ENCODE measurements around the gene KIAA0319L. TPM values are rescaled to one million over a fixed set of nuclear protein-coding genes. Genes with fewer than 3 reads are reported as not detected.
A peak's percentile ranks its signal among the peaks of the same experiment; 100 is the strongest.

Gene KIAA0319L
- total RNA-seq, 2 donors from 2014 or later = 68.4 to 77.6 TPM

DNA sequence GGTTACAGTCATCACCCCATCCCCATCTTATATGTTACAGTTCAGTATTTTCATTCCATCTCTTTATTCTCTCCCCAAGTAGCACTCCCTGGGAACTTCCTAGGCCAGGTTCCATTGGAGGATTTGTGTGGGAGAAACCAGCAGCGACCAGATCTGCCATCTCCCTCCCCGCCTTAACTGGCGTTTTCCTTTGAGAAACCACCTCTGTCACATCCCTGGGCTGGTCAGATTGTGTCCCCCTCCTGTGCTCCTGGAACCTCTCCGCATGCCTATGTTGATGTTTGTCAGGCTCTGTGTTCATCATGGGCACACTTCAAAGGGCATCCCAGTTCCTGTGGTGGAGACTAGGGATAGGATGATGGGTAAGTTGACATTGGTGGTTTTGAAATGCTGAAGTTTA is 126.4 kb downstream of the KIAA0319L start:
- peaks cover 59% of the 10 kb centered on the region for H3K36me3 Mint-ChIP-seq (ENCODE audit: low read depth)
- WGBS, 2 experiments (ENCODE audit: insufficient coverage in 1 of 2, insufficient read length in 1 of 2) = 95 to 100% methylated on average over 2 to 4 of the region's 4 CpGs
- H3K27me3 Mint-ChIP-seq (ENCODE audit: insufficient read depth) = no peaks in the 10 kb centered on the region
- peaks cover 34% of the 10 kb centered on the region for H3K4me1 Mint-ChIP-seq
- Histone ChIP-seq H3K4me3 (ENCODE audit: low read length) (no peak overlapping the region), H3K9ac (ENCODE audit: extremely low read depth, low read length, poor library complexity, severe bottlenecking) (no peak overlapping the region), H3K9me3 (ENCODE audit: control insufficient read depth, low read length) (no peaks in the 10 kb centered on the region), H3K27ac (ENCODE audit: low read depth, low read length) (no peak overlapping the region), H3K36me3 (ENCODE audit: control insufficient read depth, insufficient read depth, low read length) (peaks cover 49% of the 10 kb centered on the region), H3K27me3 (ENCODE audit: control insufficient read depth, insufficient read depth, low read length, poor library complexity, severe bottlenecking) (no peaks in the 10 kb centered on the region), H3K4me1 (ENCODE audit: control insufficient read depth, insufficient read depth, low read length) (peaks cover 3% of the 10 kb centered on the region)
- H3K9me3 Mint-ChIP-seq = peaks cover 3% of the 10 kb centered on the region
- TF ChIP-seq, protein P1, sequence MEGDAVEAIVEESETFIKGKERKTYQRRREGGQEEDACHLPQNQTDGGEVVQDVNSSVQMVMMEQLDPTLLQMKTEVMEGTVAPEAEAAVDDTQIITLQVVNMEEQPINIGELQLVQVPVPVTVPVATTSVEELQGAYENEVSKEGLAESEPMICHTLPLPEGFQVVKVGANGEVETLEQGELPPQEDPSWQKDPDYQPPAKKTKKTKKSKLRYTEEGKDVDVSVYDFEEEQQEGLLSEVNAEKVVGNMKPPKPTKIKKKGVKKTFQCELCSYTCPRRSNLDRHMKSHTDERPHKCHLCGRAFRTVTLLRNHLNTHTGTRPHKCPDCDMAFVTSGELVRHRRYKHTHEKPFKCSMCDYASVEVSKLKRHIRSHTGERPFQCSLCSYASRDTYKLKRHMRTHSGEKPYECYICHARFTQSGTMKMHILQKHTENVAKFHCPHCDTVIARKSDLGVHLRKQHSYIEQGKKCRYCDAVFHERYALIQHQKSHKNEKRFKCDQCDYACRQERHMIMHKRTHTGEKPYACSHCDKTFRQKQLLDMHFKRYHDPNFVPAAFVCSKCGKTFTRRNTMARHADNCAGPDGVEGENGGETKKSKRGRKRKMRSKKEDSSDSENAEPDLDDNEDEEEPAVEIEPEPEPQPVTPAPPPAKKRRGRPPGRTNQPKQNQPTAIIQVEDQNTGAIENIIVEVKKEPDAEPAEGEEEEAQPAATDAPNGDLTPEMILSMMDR (conservative IDR thresholded peaks at IDR 0.05) = no peak
- no peak overlapping the region for H3K4me3 Mint-ChIP-seq
- H3K27ac Mint-ChIP-seq = peak overlapping the region; percentile 7
- DNase-seq = peak; percentile 45

DNA sequence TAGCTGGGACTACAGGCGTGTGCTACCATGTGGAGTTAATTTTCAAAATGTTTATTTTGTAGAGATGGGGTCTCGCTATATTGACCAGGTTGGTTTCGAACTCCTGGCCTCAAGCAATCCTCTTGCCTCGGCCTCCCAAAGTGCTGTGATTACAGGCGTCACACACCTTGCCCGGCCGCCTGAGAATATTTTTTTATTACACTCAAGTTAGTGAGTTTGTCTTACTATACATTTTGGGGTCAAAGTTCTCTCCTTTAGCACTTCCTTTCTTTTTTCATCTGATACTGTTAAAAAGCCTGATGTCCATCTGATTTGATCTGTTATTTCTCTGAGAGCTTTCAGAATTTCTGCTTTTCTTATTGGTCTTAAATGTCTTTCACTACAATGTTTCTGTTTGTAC is 128.8 kb downstream of the KIAA0319L start:
- DNase-seq = no peak
- peaks cover 3% of the 10 kb centered on the region for H3K4me1 ChIP-seq (ENCODE audit: control insufficient read depth, insufficient read depth, low read length)
- H3K27ac ChIP-seq (ENCODE audit: low read depth, low read length) = no peak overlapping the region
- H3K9me3 Mint-ChIP-seq = peaks cover 3% of the 10 kb centered on the region
- no peak overlapping the region for H3K4me3 Mint-ChIP-seq
- 96% methylated on average over 3 to 7 of the region's 7 CpGs for WGBS, 2 experiments (ENCODE audit: insufficient coverage in 1 of 2, insufficient read length in 1 of 2)
- no peaks in the 10 kb centered on the region for H3K27me3 ChIP-seq (ENCODE audit: control insufficient read depth, insufficient read depth, low read length, poor library complexity, severe bottlenecking)
- no peak overlapping the region for H3K4me3 ChIP-seq (ENCODE audit: low read length)
- peaks cover 50% of the 10 kb centered on the region for H3K36me3 Mint-ChIP-seq (ENCODE audit: low read depth)
- no peak overlapping the region for H3K9ac ChIP-seq (ENCODE audit: extremely low read depth, low read length, poor library complexity, severe bottlenecking)
- H3K27me3 Mint-ChIP-seq (ENCODE audit: insufficient read depth) = no peaks in the 10 kb centered on the region
- H3K9me3 ChIP-seq (ENCODE audit: control insufficient read depth, low read length) = no peaks in the 10 kb centered on the region
- peaks cover 41% of the 10 kb centered on the region for H3K4me1 Mint-ChIP-seq
- peaks cover 45% of the 10 kb centered on the region for H3K36me3 ChIP-seq (ENCODE audit: control insufficient read depth, insufficient read depth, low read length)
- TF ChIP-seq, protein P1 (conservative IDR thresholded peaks at IDR 0.05) = no peak
- peak overlapping the region; percentile 16 for H3K27ac Mint-ChIP-seq

DNA sequence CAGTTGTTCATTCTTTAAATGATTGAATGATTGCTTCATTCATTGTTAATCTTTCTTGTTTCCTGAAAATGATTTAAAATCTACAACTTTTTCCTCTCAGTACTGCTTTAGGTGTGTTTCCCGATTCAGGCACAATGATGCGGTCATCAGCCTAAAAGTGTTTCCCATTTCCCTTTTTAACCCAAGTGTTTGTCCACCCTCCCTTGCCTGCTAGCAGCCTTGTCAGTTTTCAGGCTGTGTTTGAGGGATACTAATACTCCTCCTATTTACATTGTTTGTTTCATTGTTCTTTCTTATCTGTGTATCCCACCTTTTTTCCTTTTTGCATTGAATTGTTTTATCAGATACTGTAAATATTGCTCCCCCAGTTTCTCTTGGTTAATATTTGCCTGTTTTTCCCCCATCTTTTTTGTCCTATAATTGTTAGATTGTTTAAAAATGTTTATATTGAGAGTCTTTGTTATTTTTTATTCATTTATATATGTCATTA is 131.1 kb downstream of the KIAA0319L start:
- WGBS, 2 experiments (ENCODE audit: insufficient coverage in 1 of 2, insufficient read length in 1 of 2) = 68% methylated on average over 2 of the region's 2 CpGs; no CpG with 5 or more reads in 1 of the 2 experiments
- H3K4me3 Mint-ChIP-seq = no peak overlapping the region
- DNase-seq = no peak
- Histone ChIP-seq H3K9me3 (ENCODE audit: control insufficient read depth, low read length) (no peaks in the 10 kb centered on the region), H3K27me3 (ENCODE audit: control insufficient read depth, insufficient read depth, low read length, poor library complexity, severe bottlenecking) (no peaks in the 10 kb centered on the region), H3K36me3 (ENCODE audit: control insufficient read depth, insufficient read depth, low read length) (peaks cover 55% of the 10 kb centered on the region), H3K4me3 (ENCODE audit: low read length) (peak overlapping the region; percentile 13), H3K4me1 (ENCODE audit: control insufficient read depth, insufficient read depth, low read length) (peaks cover 3% of the 10 kb centered on the region), H3K9ac (ENCODE audit: extremely low read depth, low read length, poor library complexity, severe bottlenecking) (peak overlapping the region; percentile 16), H3K27ac (ENCODE audit: low read depth, low read length) (no peak overlapping the region)
- TF ChIP-seq, protein P1 (conservative IDR thresholded peaks at IDR 0.05) = no peak
- H3K27ac Mint-ChIP-seq = peak overlapping the region; percentile 25
- no peaks in the 10 kb centered on the region for H3K27me3 Mint-ChIP-seq (ENCODE audit: insufficient read depth)
- peaks cover 37% of the 10 kb centered on the region for H3K4me1 Mint-ChIP-seq
- peaks cover 53% of the 10 kb centered on the region for H3K36me3 Mint-ChIP-seq (ENCODE audit: low read depth)
- peaks cover 3% of the 10 kb centered on the region for H3K9me3 Mint-ChIP-seq
